ENCODE results near the gene BCHE.

GRCh38 chr3:165746874-165747273, 90.3 kb downstream of the BCHE start:
- TF ChIP-seq CTCF (IDR thresholded peaks at IDR 0.05; ENCODE audit: borderline replicate concordance, extremely low read depth, low read length, poor library complexity, severe bottlenecking): no peak
- no peak for TF ChIP-seq EZH2 (IDR thresholded peaks at IDR 0.05; ENCODE audit: borderline replicate concordance, low read depth, low read length, severe bottlenecking)
